Panc1 (cell line): ENCODE results near the gene OR12D3.

Experiments used
- CTCF ChIP-seq: fragments of 450-650 bp; IDR thresholded peaks from 2 replicates; pipeline ENCODE4 v1.5.1; 2017; ENCODE audit warnings: mild to moderate bottlenecking
- POLR2AphosphoS5 ChIP-seq: IDR thresholded peaks from 2 replicates; pipeline ENCODE4 v1.6.1; 2012; ENCODE audit warnings: mild to moderate bottlenecking, low read depth, low read length, moderate library complexity
- REST ChIP-seq, 2 experiments: IDR thresholded peaks; 2 replicates each; pipeline ENCODE4 v1.6.1; 2011 to 2012; ENCODE audit warnings: low read depth in 2 of 2, control low read depth in 1 of 2, low read length in 1 of 2, mild to moderate bottlenecking in 1 of 2, moderate library complexity in 1 of 2; ENCODE audit not compliant: insufficient read depth in 1 of 2
- TCF7L2 ChIP-seq: IDR thresholded peaks from 2 replicates; pipeline ENCODE4 v1.6.1; 2011; ENCODE audit warnings: mild to moderate bottlenecking, low read depth, low read length, inconsistent platforms

- no peak for TF ChIP-seq CTCF
- TF ChIP-seq REST (IDR thresholded peaks at IDR 0.05; ENCODE audit: insufficient read depth in 1 of 2, low read depth in 2 of 2, low read length in 1 of 2), result no peak
- TF ChIP-seq POLR2AphosphoS5, result no peak
- no peak for TF ChIP-seq TCF7L2
Observed at GRCh38 chr6:29345380-29345779, 29.7 kb downstream of the OR12D3 start.
